Measurements from ENCODE around the gene CFAP410. TPM values are rescaled to one million over a fixed set of nuclear protein-coding genes. Genes with fewer than 3 reads are reported as not detected.

CFAP410 gene
- total RNA-seq, 1 experiment from 2014 or later, result 8.6 TPM

DNA sequence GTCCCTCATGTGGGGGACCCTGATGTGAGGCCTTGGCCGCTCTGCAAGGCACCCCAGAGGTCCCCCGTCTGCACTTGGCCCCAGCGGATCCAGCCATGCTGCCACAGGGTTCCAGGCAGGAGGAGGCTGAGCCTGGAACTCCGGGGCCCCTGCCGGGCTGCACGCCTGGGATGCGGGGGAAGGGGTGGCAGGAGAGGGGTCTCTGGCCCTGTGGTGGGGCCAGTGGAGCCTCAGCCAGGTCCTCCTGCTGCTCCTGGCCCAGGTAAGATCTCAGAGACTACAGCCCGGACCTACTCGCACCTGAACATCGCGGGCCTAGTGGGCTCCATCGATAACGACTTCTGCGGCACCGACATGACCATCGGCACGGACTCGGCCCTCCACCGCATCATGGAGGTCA lies 26.5 kb downstream of the CFAP410 start:
- TF ChIP-seq, protein P1, sequence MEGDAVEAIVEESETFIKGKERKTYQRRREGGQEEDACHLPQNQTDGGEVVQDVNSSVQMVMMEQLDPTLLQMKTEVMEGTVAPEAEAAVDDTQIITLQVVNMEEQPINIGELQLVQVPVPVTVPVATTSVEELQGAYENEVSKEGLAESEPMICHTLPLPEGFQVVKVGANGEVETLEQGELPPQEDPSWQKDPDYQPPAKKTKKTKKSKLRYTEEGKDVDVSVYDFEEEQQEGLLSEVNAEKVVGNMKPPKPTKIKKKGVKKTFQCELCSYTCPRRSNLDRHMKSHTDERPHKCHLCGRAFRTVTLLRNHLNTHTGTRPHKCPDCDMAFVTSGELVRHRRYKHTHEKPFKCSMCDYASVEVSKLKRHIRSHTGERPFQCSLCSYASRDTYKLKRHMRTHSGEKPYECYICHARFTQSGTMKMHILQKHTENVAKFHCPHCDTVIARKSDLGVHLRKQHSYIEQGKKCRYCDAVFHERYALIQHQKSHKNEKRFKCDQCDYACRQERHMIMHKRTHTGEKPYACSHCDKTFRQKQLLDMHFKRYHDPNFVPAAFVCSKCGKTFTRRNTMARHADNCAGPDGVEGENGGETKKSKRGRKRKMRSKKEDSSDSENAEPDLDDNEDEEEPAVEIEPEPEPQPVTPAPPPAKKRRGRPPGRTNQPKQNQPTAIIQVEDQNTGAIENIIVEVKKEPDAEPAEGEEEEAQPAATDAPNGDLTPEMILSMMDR (IDR thresholded peaks at IDR 0.05; ENCODE audit: unreplicated experiment), result no peak
- Mint-ChIP-seq H3K4me3 (ENCODE audit: low read depth, unreplicated experiment) (no peak overlapping the region), H3K4me1 (ENCODE audit: low read depth, unreplicated experiment) (no peaks in the 10 kb centered on the region), H3K27me3 (ENCODE audit: unreplicated experiment) (no peaks in the 10 kb centered on the region), H3K36me3 (ENCODE audit: insufficient read depth, unreplicated experiment) (peaks cover 17% of the 10 kb centered on the region), H3K9me3 (ENCODE audit: low read depth, unreplicated experiment) (no peaks in the 10 kb centered on the region), H3K27ac (ENCODE audit: unreplicated experiment) (no peak overlapping the region)
- no TSS peak for BruUV-seq (replicated peaks)
- intact Hi-C loops (cut with micrococcal nuclease; ENCODE audit: unreplicated experiment), result no loop called here
- CTCF ChIA-PET, result no interaction called here
- DNase-seq, result no peak

DNA sequence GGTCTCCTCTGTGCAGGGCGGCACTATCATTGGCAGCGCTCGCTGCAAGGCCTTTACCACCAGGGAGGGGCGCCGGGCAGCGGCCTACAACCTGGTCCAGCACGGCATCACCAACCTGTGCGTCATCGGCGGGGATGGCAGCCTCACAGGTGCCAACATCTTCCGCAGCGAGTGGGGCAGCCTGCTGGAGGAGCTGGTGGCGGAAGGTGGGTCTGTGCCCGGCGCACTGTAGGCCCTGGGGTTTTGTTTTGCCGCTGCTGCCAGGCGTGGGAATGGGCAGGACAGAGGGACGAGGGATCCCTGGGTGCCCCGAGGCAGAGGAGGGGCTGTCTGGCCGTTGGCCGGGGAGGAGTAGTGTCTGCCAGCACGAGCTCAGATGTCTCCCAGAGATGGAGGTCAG lies 27.1 kb downstream of the CFAP410 start:
- Mint-ChIP-seq H3K4me3 (ENCODE audit: low read depth, unreplicated experiment) (no peak overlapping the region), H3K27me3 (ENCODE audit: unreplicated experiment) (no peaks in the 10 kb centered on the region), H3K36me3 (ENCODE audit: insufficient read depth, unreplicated experiment) (peaks cover 23% of the 10 kb centered on the region), H3K9me3 (ENCODE audit: low read depth, unreplicated experiment) (no peaks in the 10 kb centered on the region), H3K4me1 (ENCODE audit: low read depth, unreplicated experiment) (no peaks in the 10 kb centered on the region), H3K27ac (ENCODE audit: unreplicated experiment) (no peak overlapping the region)
- BruUV-seq (replicated peaks), result no TSS peak
- TF ChIP-seq, protein P1 (IDR thresholded peaks at IDR 0.05; ENCODE audit: unreplicated experiment), result no peak
- CTCF ChIA-PET, result no interaction called here
- intact Hi-C loops (cut with micrococcal nuclease; ENCODE audit: unreplicated experiment), result no loop called here
- no peak for DNase-seq

DNA sequence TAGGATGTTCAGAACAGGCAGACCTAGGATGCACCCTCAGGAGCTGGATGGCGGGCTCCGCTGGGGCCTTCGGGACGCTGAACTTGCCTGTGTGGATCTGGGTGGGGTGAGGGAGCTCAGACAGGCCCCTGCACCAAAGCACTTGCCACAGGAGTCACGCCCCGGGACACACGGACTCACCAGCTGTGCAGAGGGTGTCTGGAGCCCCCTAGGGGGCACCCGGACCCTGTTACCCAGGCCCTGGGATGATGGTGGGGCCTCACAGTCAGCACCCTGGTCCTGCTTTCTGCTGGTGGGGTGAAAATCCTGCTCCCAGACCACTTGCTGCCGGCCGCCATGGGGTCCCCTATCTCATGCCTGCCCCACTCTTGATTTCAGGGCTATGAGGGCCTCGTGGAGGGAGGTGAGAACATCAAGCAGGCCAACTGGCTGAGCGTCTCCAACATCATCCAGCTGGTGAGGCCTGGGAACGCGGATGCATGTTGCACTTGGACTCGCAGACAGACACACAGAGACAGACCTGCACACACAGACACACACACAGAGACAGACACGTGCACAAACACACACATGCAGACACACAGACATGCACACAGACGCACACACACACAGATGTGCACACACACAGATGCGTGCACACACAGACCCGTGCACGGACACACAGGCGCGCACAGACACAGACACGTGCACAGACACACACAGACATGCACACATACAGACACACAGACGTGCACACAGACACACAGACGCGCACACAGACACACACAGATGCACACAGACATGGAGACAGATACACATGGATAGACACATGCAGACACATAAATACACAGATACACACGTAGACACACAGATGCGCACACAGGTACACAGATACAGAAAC lies 28.3 kb downstream of the CFAP410 start:
- CTCF ChIA-PET, result no interaction called here
- no peak for DNase-seq
- H3K27ac Mint-ChIP-seq (ENCODE audit: unreplicated experiment), result no peak overlapping the region
- H3K4me1 Mint-ChIP-seq (ENCODE audit: low read depth, unreplicated experiment), result no peaks in the 10 kb centered on the region
- H3K4me3 Mint-ChIP-seq (ENCODE audit: low read depth, unreplicated experiment), result no peak overlapping the region
- TF ChIP-seq, protein P1 (IDR thresholded peaks at IDR 0.05; ENCODE audit: unreplicated experiment), result no peak
- intact Hi-C loops (cut with micrococcal nuclease; ENCODE audit: unreplicated experiment), result no loop called here
- H3K27me3 Mint-ChIP-seq (ENCODE audit: unreplicated experiment), result no peaks in the 10 kb centered on the region
- peaks cover 16% of the 10 kb centered on the region for H3K36me3 Mint-ChIP-seq (ENCODE audit: insufficient read depth, unreplicated experiment)
- no TSS peak for BruUV-seq (replicated peaks)
- no peaks in the 10 kb centered on the region for H3K9me3 Mint-ChIP-seq (ENCODE audit: low read depth, unreplicated experiment)

DNA sequence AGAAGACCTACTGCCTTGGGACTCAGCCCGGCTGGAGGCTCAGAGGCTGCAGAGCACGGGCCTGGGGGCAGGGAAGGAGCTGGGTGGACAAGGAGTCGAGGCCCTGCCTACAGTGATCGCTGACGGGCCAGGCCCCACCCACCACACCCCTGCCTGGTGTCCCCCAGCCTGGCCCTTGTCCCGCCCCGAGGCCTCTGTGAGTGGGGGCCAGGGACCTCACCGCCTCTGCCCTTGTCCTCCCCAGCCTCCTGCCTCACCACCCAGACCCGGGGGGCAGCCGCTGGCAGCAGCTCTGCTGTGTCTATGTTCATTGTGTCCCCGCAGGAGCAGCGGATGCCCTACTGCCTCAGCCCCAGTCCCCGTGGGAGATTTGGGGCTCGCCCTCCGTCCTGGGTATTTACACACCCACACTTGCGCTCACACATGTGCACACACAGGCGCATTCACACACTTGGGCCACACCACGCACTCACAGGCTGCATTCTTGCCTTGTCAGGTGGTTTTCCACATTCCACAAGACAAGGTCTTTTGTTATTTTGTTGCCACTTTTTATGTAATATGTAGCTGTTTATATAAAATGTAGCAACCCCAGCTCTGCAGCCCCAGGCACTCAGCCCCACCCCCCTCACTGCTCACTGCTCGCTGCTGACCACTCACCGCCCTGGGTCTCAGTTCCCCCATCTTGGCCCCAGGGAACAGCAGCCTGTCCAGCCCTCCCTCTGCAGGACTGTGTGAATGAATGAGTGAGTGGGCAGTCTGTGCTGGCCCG lies 32.1 kb downstream of the CFAP410 start:
- intact Hi-C loops (cut with micrococcal nuclease; ENCODE audit: unreplicated experiment), result no loop called here
- peaks cover 8% of the 10 kb centered on the region for H3K36me3 Mint-ChIP-seq (ENCODE audit: insufficient read depth, unreplicated experiment)
- H3K27me3 Mint-ChIP-seq (ENCODE audit: unreplicated experiment), result no peaks in the 10 kb centered on the region
- peaks cover 18% of the 10 kb centered on the region for H3K4me1 Mint-ChIP-seq (ENCODE audit: low read depth, unreplicated experiment)
- CTCF ChIA-PET, result no interaction called here
- H3K9me3 Mint-ChIP-seq (ENCODE audit: low read depth, unreplicated experiment), result no peaks in the 10 kb centered on the region
- no peak overlapping the region for H3K27ac Mint-ChIP-seq (ENCODE audit: unreplicated experiment)
- H3K4me3 Mint-ChIP-seq (ENCODE audit: low read depth, unreplicated experiment), result no peak overlapping the region
- no TSS peak for BruUV-seq (replicated peaks)
- TF ChIP-seq, protein P1 (IDR thresholded peaks at IDR 0.05; ENCODE audit: unreplicated experiment), result no peak
- no peak for DNase-seq

Data from Calu3 (cell line).